ENCODE data around the gene TNNI3K. TPM values are rescaled to one million over a fixed set of nuclear protein-coding genes. Genes with fewer than 3 reads are reported as not detected.

The TNNI3K gene
- total RNA-seq, 1 donor from 2014 or later: not detected

- no peak overlapping the region for H3K4me3 ChIP-seq
- no peaks in the 10 kb centered on the region for H3K27me3 ChIP-seq
- no peaks in the 10 kb centered on the region for H3K4me1 ChIP-seq
- H3K9me3 ChIP-seq: no peaks in the 10 kb centered on the region
- no peak for DNase-seq (ENCODE audit: extremely low spot score in 2 of 2)
- TF ChIP-seq, protein P1, sequence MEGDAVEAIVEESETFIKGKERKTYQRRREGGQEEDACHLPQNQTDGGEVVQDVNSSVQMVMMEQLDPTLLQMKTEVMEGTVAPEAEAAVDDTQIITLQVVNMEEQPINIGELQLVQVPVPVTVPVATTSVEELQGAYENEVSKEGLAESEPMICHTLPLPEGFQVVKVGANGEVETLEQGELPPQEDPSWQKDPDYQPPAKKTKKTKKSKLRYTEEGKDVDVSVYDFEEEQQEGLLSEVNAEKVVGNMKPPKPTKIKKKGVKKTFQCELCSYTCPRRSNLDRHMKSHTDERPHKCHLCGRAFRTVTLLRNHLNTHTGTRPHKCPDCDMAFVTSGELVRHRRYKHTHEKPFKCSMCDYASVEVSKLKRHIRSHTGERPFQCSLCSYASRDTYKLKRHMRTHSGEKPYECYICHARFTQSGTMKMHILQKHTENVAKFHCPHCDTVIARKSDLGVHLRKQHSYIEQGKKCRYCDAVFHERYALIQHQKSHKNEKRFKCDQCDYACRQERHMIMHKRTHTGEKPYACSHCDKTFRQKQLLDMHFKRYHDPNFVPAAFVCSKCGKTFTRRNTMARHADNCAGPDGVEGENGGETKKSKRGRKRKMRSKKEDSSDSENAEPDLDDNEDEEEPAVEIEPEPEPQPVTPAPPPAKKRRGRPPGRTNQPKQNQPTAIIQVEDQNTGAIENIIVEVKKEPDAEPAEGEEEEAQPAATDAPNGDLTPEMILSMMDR (IDR thresholded peaks at IDR 0.05): no peak
- TF ChIP-seq POLR2A (IDR thresholded peaks at IDR 0.05): no peak
- no peak for TF ChIP-seq POLR2AphosphoS5 (IDR thresholded peaks at IDR 0.05; ENCODE audit: insufficient read depth in 1 of 2, low read depth in 1 of 2)
- H3K36me3 ChIP-seq: no peaks in the 10 kb centered on the region
- intact Hi-C loops (cut with DNase I): no loop called here
- H3K27ac ChIP-seq: no peak overlapping the region
Measured at GRCh38 chr1:74505928-74506710, 270.9 kb downstream of the TNNI3K start.

GRCh38 chr1:74508449-74508848 is 273.3 kb downstream of the TNNI3K start:
- no peaks in the 10 kb centered on the region for H3K4me1 ChIP-seq

DNA sequence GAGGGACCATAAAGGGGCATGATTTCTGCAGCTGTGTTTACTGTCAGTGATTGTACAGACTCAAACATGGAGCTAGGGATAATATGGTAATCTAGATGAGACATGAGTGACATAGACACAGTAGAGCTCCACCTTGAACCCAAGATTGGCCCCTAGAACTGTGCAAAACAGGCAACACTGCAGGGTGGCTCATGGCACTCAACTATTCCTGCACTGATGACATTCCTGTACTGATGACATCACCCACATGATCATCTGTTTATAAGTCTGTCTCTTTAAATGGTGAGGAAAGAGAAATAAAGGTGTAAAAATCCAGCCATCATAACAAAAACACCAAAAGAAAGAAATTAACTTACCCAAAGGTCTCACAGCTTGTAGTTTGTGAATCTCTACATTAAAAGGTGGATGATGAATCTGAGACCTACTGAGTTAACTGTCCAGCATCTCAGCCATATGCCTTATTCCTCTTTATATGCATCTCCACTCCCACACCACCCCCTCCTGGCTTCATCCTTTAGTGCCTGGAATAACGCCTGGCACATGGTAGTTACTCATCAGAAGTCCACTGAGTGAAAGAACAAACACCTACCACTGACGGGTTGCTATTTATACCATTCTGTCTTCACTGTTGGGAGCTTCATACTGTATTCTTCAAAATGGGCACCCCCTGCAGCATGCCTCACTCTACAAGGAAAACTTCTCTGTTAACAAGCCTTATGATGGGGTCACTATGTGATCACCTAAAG is 277.2 kb downstream of the TNNI3K start, which contains the start of gene LRRC53:
TSS of gene LRRC53 (minus strand) at position 442 of the 746 bp plus-strand sequence. CDS start 29,262 bp downstream, outside the sequence.
- Histone ChIP-seq H3K36me3 (no peaks in the 10 kb centered on the region), H3K27me3 (no peaks in the 10 kb centered on the region), H3K9me3 (no peaks in the 10 kb centered on the region), H3K27ac (no peak within 1 kb of the TSS), H3K4me1 (no peaks in the 10 kb centered on the region), H3K4me3 (no peak within 1 kb of the TSS)
- TF ChIP-seq, protein P1 (IDR thresholded peaks at IDR 0.05): no peak
- TF ChIP-seq POLR2A (IDR thresholded peaks at IDR 0.05) (no peak), POLR2AphosphoS5 (IDR thresholded peaks at IDR 0.05; ENCODE audit: insufficient read depth in 1 of 2, low read depth in 1 of 2) (no peak)
- intact Hi-C loops (cut with DNase I): no loop called here
- DNase-seq (ENCODE audit: extremely low spot score in 2 of 2): no peak

More at GRCh38 chr1:74508449-74508848, 273.3 kb downstream of the TNNI3K start:
- TF ChIP-seq POLR2AphosphoS5 (IDR thresholded peaks at IDR 0.05; ENCODE audit: insufficient read depth in 1 of 2, low read depth in 1 of 2) (no peak), POLR2A (IDR thresholded peaks at IDR 0.05) (no peak)
- TF ChIP-seq, protein P1 (IDR thresholded peaks at IDR 0.05): no peak
- Histone ChIP-seq H3K4me3 (no peak overlapping the region), H3K27ac (no peak overlapping the region), H3K27me3 (no peaks in the 10 kb centered on the region), H3K9me3 (no peaks in the 10 kb centered on the region), H3K36me3 (no peaks in the 10 kb centered on the region)
- intact Hi-C loops (cut with DNase I): no loop called here
- DNase-seq (ENCODE audit: extremely low spot score in 2 of 2): no peak

DNA sequence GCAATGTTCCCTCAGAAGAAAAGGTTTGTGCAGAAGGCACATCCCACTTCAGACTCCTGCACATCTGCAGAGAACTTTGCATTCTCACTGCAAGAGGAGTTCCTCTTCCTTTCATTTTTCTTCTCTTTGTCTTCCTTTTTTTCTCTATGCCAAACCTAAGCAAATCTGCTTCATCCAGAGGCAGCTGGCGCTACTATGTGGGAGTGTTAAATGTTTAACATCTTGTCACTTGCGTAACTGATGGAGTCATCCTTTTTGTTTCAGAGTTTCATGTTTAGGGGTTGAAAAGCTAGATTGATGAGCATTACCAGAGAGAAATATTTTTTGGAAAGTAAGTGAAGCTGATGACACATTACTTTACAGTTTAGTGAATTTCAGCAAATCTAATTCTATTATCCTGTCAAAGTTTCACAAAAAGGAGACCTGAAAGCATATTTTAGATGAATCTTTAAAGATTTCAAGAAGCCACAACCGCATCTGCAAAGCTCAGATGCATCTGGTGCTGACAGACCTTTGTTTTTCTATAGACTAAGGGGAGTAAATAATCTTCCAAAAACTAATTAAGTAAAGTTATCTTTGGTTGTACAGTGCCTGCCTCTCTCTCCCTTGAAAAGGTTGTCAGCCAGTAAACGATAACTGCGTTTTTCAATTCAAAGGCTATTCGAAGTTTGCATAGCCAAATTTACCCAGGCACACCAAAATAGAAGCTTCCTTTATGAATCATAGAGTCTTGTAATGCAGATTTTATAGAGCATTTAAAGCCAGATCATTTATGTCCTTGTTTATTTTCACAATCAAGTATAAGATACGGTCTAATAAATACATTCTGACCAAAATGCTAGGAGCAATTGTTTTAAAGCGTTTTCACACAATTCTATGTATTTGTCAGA is 278.5 kb downstream of the TNNI3K start:
- intact Hi-C loops (cut with DNase I): no loop called here
- no peaks in the 10 kb centered on the region for H3K27me3 ChIP-seq
- TF ChIP-seq, protein P1 (IDR thresholded peaks at IDR 0.05): no peak
- no peak for TF ChIP-seq POLR2A (IDR thresholded peaks at IDR 0.05)
- TF ChIP-seq POLR2AphosphoS5 (IDR thresholded peaks at IDR 0.05; ENCODE audit: insufficient read depth in 1 of 2, low read depth in 1 of 2): no peak

More for the DNA sequence above, 278.5 kb downstream of the TNNI3K start:
- no peaks in the 10 kb centered on the region for H3K9me3 ChIP-seq
- no peak overlapping the region for H3K4me3 ChIP-seq
- DNase-seq (ENCODE audit: extremely low spot score in 2 of 2): no peak
- H3K36me3 ChIP-seq: no peaks in the 10 kb centered on the region
- no peak overlapping the region for H3K27ac ChIP-seq
- no peaks in the 10 kb centered on the region for H3K4me1 ChIP-seq
